K562 (cell line): ENCODE results near the gene DEFB114. TPM values are rescaled to one million over a fixed set of nuclear protein-coding genes. Genes with fewer than 3 reads are reported as not detected.
A peak's percentile ranks its signal among the peaks of the same experiment; 100 is the strongest.

Experiments
- CREB3 ChIP-seq: fragments of 450-650 bp; conservative IDR thresholded peaks from 2 replicates; pipeline ENCODE4 v1.6.1; 2016; ENCODE audit warnings: missing genetic modification characterization, low read depth, mild to moderate bottlenecking, missing compliant biosample characterization, moderate library complexity
- DNMT1 ChIP-seq: fragments of 450-650 bp; IDR thresholded peaks from 2 replicates; pipeline ENCODE4 v1.6.1; 2016; ENCODE audit warnings: antibody characterized with exemption, mild to moderate bottlenecking
- LEF1 ChIP-seq: fragments of 450-650 bp; IDR thresholded peaks from 2 replicates; pipeline ENCODE4 v1.6.1; 2016; ENCODE audit warnings: mild to moderate bottlenecking
- RNF219 ChIP-seq: fragments of 250-450 bp; sonication (Bioruptor Pico); IDR thresholded peaks from 2 replicates; pipeline ENCODE4 v1.5.0; 2022; ENCODE audit warnings: mild to moderate bottlenecking
- SREBF1 ChIP-seq: fragments of 150-350 bp; IDR thresholded peaks from 2 replicates; pipeline ENCODE4 v1.6.1; 2014; ENCODE audit warnings: antibody characterized with exemption, low read depth, low read length, borderline replicate concordance
- polyA plus RNA-seq, 8 experiments: library from polyadenylated mRNA; depleted of rRNA in 4 of 8; stranded (reverse) in 5 of 8; unstranded in 3 of 8; fragments of >200 nt; fragmentation: Nextera tagmentation in 2 of 8; fragmentation: Illumina TruSeq in 1 of 8; extraction: Ambion mirVana in 2 of 8; extraction: Trizol in 1 of 8; gene quantifications; 2 replicates each; pipeline versions ENCODE4 v1.2.1 to v1.2.3, GENCODE V29; 2011 to 2014; ENCODE audit warnings: inconsistent platforms in 1 of 8, missing spikeins in 1 of 8
- total RNA-seq, 7 experiments: library from RNA; depleted of rRNA in 6 of 7; stranded (reverse); fragments of >200 nt in 6 of 7; fragmentation: Illumina TruSeq in 2 of 7; extraction: Trizol in 2 of 7; gene quantifications; 2 replicates each; pipeline versions ENCODE4 v1.2.1 to v1.2.3, GENCODE V29; 2011 to 2021; ENCODE audit warnings: low replicate concordance in 1 of 7
- TF ChIP-seq, protein P1 (sequence below), 2 experiments: fragments of 450-650 bp; formaldehyde crosslinking in 1 of 2; IDR thresholded peaks; 2 replicates each; pipeline versions ENCODE4 v1.4.0 to v1.6.1; 2014 to 2020; ENCODE audit warnings: mild to moderate bottlenecking in 2 of 2, borderline replicate concordance in 1 of 2, low read depth in 1 of 2

DEFB114 gene
- total and polyA plus RNA-seq, 9 of the 15 experiments (the other 6 are each of a cell fraction or from before 2014, with no cell fraction given): not detected

DNA sequence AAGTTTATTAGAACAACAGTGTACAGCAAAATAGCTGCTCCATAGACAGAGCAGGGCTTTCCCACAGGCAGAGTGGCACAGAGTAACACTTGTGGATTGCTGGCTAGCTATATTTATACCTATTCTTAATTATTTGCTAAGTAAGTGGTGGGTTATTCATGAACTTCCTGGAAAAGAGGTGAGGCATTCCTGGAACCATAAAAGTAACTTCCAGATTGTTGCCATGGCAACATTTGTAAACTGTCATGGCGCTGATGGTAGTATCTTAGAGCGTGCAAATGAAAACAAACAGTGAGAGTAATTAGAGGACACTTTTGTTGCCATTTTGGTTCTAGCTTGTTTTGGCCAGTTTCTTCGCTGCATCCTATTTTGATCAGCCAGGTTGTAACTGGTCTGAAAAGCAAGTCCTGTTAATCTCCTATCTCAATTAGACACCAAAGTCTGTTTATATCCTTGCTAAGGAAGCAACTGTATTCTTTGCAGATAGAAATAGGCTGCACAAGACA, 23.9 kb downstream of the DEFB114 start (continued):
- TF ChIP-seq RNF219 (no peak), SREBF1 (no peak), DNMT1 (no peak), LEF1 (peak; percentile 93), CREB3 (tag) (no peak; the same call in 1 of the 2 replicates)
- TF ChIP-seq, protein P1, sequence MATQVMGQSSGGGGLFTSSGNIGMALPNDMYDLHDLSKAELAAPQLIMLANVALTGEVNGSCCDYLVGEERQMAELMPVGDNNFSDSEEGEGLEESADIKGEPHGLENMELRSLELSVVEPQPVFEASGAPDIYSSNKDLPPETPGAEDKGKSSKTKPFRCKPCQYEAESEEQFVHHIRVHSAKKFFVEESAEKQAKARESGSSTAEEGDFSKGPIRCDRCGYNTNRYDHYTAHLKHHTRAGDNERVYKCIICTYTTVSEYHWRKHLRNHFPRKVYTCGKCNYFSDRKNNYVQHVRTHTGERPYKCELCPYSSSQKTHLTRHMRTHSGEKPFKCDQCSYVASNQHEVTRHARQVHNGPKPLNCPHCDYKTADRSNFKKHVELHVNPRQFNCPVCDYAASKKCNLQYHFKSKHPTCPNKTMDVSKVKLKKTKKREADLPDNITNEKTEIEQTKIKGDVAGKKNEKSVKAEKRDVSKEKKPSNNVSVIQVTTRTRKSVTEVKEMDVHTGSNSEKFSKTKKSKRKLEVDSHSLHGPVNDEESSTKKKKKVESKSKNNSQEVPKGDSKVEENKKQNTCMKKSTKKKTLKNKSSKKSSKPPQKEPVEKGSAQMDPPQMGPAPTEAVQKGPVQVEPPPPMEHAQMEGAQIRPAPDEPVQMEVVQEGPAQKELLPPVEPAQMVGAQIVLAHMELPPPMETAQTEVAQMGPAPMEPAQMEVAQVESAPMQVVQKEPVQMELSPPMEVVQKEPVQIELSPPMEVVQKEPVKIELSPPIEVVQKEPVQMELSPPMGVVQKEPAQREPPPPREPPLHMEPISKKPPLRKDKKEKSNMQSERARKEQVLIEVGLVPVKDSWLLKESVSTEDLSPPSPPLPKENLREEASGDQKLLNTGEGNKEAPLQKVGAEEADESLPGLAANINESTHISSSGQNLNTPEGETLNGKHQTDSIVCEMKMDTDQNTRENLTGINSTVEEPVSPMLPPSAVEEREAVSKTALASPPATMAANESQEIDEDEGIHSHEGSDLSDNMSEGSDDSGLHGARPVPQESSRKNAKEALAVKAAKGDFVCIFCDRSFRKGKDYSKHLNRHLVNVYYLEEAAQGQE (IDR thresholded peaks at IDR 0.05; ENCODE audit: borderline replicate concordance): peak; percentile 96
- TF ChIP-seq, protein P1 (CRISPR knock-in tag; IDR thresholded peaks at IDR 0.05; ENCODE audit: low read depth): no peak
